A549 treated with ZK216348 at 1 μM for 4 hours (cell line): ENCODE data around the gene DUSP22. TPM values are rescaled to one million over a fixed set of nuclear protein-coding genes. Genes with fewer than 3 reads are reported as not detected.

ENCODE experiments used
- total RNA-seq: library from RNA; stranded (reverse); fragments of 200-300 nt; extraction: Qiagen RNA extraction; gene quantifications from 5 replicates; pipeline ENCODE4 v1.2.3, GENCODE V29; 2022; ENCODE audit warnings: low read depth

The DUSP22 gene
- 10.8 to 14.6 TPM (median 13.2 TPM) in 5 replicates for total RNA-seq

DNA sequence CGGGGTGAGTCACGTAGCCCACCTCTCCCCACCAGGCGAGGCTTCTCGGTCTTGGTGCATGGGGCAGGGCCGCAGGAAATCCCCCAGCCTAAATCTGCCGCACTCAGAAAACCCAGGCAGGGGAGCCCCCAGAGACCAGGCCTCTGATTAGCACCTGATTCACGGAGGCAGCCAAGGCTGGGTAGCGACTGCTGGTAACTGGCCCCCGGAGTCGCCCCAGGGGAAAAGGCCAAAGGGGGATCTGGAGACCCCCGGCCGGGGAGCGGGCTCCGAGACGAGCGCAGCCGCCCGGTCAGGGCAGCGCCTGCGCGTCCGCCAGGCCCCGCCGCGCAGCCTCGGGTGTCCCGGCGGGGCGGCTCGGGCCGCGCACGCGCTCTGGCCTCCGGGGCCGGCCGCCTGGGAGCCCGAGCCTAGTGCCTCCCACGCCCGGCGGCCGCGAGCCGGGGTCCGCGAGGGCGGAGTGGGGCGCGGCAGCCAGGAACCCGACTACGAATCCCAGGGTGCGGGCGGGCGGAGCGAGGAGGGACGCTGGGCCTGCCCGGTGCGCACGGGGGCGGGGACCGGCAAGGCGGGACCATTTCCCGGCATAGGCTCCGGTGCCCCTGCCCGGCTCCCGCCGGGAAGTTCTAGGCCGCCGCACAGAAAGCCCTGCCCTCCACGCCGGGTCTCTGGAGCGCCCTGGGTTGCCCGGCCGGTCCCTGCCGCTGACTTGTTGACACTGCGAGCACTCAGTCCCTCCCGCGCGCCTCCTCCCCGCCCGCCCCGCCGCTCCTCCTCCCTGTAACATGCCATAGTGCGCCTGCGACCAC lies at the start of gene DUSP22:
Gene DUSP22 (plus strand): TSS at position 791 of the 809 bp plus-strand sequence. CDS start 53 bp downstream, outside the sequence.

DNA sequence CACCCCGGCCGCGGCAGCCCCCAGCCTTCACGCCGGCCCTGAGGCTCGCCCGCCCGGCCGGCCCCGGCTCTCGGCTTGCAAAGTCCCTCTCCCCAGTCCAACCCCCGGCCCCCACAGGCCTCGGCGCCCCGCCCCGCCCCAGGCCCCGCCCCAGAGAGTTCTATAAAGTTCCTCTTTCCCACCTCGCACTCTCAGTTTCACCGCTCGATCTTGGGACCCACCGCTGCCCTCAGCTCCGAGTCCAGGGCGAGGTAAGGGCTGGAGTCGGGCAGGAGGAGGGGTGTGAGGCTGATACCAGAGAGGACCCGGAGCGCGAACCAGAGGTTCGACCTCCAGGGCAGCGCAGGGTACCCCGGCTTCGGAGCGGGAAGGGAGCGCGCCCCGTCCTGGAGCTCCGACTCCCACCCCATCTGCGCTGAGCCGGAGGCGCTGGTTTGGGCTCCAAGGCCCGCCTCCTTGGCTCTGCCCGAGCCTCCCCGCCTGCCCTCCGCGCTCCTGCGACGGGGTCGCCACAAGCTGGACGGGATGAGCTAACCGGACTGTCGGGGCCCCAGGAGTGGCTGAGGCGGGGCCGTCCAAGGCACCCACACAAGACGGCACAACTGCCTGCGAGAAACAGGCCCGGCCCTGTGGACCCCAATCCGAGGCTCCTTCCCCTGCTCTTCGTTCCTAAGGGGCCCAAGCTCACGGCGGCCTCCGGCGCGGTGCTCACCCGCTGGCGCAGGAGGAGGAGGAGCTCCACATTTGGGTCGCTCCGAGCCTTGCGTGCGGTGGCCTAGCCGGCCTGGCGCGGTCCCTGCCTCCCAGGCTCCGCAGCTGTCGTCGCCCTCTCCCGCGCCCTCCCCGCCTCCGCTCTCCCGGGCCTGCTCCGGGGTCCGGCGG lies 99.5 kb downstream of the DUSP22 start, which contains the start of gene IRF4:
Gene IRF4 (plus strand): TSS at position 194 of the 882 bp plus-strand sequence. CDS start 1,401 bp downstream, outside the sequence.

Other genes with a start within 250 kb of the DUSP22 start
- 0.15 to 2.0 TPM (median 0.40 TPM) in 5 replicates for gene IRF4, start 99.3 kb downstream of the DUSP22 start, total RNA-seq